DND-41 (cell line): ENCODE data around the gene DNAJC7.

Experiments used
- ATAC-seq: fragments of 200-7000 bp; cut with Tn5 transposase; 3 replicates; pipeline ENCODE4 v1.9.1; 2021; ENCODE audit warnings: low read depth; ENCODE audit not compliant: insufficient read depth
- DNase-seq: peaks from one replicate; pipeline ENCODE4 v3.0.0-alpha.2; 2020
- H2AFZ ChIP-seq: 2 replicates; pipeline ENCODE4 v1.6.0; 2012; ENCODE audit warnings: low read depth, low read length
- H3K27ac ChIP-seq: 2 replicates; pipeline ENCODE4 v1.5.1; 2012; ENCODE audit warnings: low read length, inconsistent platforms
- H3K27me3 ChIP-seq: fragments of 200-600 bp; sonication (generic); 2 replicates; pipeline ENCODE4 v1.6.0; 2012; ENCODE audit warnings: low read length, mild to moderate bottlenecking, inconsistent platforms; ENCODE audit not compliant: insufficient read depth, poor library complexity
- H3K36me3 ChIP-seq: 2 replicates; pipeline ENCODE4 v1.5.1; 2012; ENCODE audit warnings: low read length, inconsistent platforms; ENCODE audit not compliant: insufficient read depth
- H3K4me1 ChIP-seq: 2 replicates; pipeline ENCODE4 v1.5.1; 2012; ENCODE audit warnings: mild to moderate bottlenecking, low read length; ENCODE audit not compliant: insufficient read depth
- H3K4me2 ChIP-seq: 2 replicates; pipeline ENCODE4 v1.6.0; 2012; ENCODE audit warnings: mild to moderate bottlenecking, moderate library complexity, low read length, inconsistent platforms; ENCODE audit not compliant: insufficient read depth
- H3K4me3 ChIP-seq, 2 experiments: fragments of 200-600 bp in 1 of 2; shearing (Covaris generic) in 1 of 2; 2 replicates each; pipeline ENCODE4 v1.5.1; 2012 to 2016; ENCODE audit warnings: inconsistent platforms in 2 of 2, low read length in 2 of 2, mild to moderate bottlenecking in 2 of 2, low read depth in 1 of 2, moderate library complexity in 1 of 2
- H3K79me2 ChIP-seq: 2 replicates; pipeline ENCODE4 v1.6.0; 2012; ENCODE audit warnings: low read length, inconsistent platforms; ENCODE audit not compliant: insufficient read depth
- H3K9ac ChIP-seq: 2 replicates; pipeline ENCODE4 v1.6.0; 2012; ENCODE audit warnings: low read depth, mild to moderate bottlenecking, inconsistent platforms, low read length, moderate library complexity
- H3K9me3 ChIP-seq: 2 replicates; pipeline ENCODE4 v1.5.1; 2012; ENCODE audit warnings: low read length, moderate library complexity, mild to moderate bottlenecking, inconsistent platforms; ENCODE audit not compliant: insufficient read depth, severe bottlenecking
- H4K20me1 ChIP-seq: 2 replicates; pipeline ENCODE4 v1.6.0; 2012; ENCODE audit warnings: low read length; ENCODE audit not compliant: insufficient read depth
- CTCF ChIP-seq: IDR thresholded peaks from 2 replicates; pipeline ENCODE4 v1.5.1; 2012; ENCODE audit warnings: borderline replicate concordance, low read length, moderate library complexity, mild to moderate bottlenecking; ENCODE audit not compliant: poor library complexity, severe bottlenecking; ENCODE audit errors: extremely low read depth
- EZH2 ChIP-seq: IDR thresholded peaks from 3 replicates; pipeline ENCODE4 v1.6.1; 2012; ENCODE audit warnings: borderline replicate concordance, low read depth, mild to moderate bottlenecking, moderate library complexity, low read length, inconsistent platforms; ENCODE audit not compliant: severe bottlenecking

DNAJC7 gene

DNA sequence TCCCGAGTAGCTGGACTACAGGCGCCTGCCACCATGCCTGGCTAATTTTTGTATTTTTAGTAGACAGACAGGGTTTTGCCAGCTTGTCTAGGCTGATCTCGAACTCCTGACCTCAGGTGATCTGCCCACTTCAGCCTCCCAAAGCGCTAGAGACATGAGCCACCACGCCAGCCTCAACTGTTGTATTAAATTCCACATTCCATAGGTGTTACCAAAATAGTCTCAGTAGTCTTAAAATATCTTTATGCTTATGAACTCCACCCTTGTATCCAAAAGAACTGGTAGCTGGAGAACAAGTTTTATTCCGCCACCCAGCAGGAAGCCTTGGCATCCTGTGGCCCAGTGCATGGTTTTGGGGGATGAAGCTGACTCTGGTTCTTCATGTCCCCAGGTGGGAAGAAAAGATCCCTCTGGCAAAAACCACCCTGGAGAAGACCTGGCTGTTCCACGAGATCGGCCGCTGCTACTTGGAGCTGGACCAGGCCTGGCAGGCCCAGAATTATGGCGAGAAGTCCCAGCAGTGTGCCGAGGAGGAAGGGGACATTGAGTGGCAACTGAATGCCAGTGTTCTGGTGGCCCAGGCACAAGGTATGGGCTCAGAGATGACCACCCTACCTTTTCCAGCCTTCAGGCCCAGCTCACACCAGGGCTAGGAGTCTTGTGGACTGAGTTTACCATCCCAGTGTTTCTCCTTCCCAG is 68.3 kb downstream of the DNAJC7 start:
- Histone ChIP-seq H3K79me2 (no peaks in the 10 kb centered on the region), H3K4me1 (no peaks in the 10 kb centered on the region), H3K4me2 (no peak overlapping the region), H3K9me3 (no peaks in the 10 kb centered on the region), H3K36me3 (no peaks in the 10 kb centered on the region), H4K20me1 (no peaks in the 10 kb centered on the region), H2AFZ (no peak overlapping the region), H3K4me3 (no peak overlapping the region), H3K27ac (no peak overlapping the region), H3K9ac (no peak overlapping the region), H3K27me3 (no peaks in the 10 kb centered on the region)
- ATAC-seq (no peak), DNase-seq (no peak)
- no peak for TF ChIP-seq EZH2
- no peak for TF ChIP-seq CTCF

DNA sequence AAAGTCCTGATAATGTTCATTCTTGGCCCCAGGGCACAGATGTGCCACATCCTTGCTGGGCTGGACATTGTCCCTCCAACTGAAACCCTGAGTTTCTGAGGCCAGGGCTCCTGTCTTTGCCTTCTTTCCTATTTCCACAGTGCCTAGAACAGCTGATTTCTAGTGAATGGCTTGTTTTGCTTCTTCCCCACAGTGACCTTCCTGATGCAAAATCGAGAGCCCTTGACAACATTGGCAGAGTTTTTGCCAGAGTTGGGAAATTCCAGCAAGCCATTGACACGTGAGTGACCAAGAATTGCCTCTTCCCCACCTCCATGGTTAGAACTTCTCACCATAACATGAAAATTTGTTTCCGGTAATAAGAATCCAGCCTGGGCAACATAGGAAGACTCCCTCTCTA is 72.3 kb downstream of the DNAJC7 start:
- Histone ChIP-seq H3K27me3 (no peaks in the 10 kb centered on the region), H3K9me3 (no peaks in the 10 kb centered on the region), H2AFZ (no peak overlapping the region), H3K79me2 (no peaks in the 10 kb centered on the region), H3K9ac (no peak overlapping the region), H4K20me1 (no peaks in the 10 kb centered on the region), H3K4me1 (no peaks in the 10 kb centered on the region), H3K4me2 (no peak overlapping the region), H3K4me3 (no peak overlapping the region), H3K36me3 (no peaks in the 10 kb centered on the region), H3K27ac (no peak overlapping the region)
- DNase-seq = no peak
- TF ChIP-seq EZH2 (no peak), CTCF (no peak)
- ATAC-seq = no peak

GRCh38 chr17:41943492-41943891 is 73.7 kb downstream of the DNAJC7 start:
- H3K9me3 ChIP-seq = no peaks in the 10 kb centered on the region
- no peak for ATAC-seq
- no peaks in the 10 kb centered on the region for H3K36me3 ChIP-seq
- no peaks in the 10 kb centered on the region for H3K4me1 ChIP-seq
- H3K4me2 ChIP-seq = no peak overlapping the region
- no peak overlapping the region for H3K27ac ChIP-seq
- no peak overlapping the region for H3K4me3 ChIP-seq
- no peaks in the 10 kb centered on the region for H3K27me3 ChIP-seq
- H3K9ac ChIP-seq = no peak overlapping the region
- H2AFZ ChIP-seq = no peak overlapping the region
- TF ChIP-seq EZH2 = no peak
- no peak for TF ChIP-seq CTCF
- no peaks in the 10 kb centered on the region for H4K20me1 ChIP-seq
- no peak for DNase-seq
- H3K79me2 ChIP-seq = no peaks in the 10 kb centered on the region
